ENCODE measurements around the gene SYAP1.

- TF ChIP-seq CTCF (IDR thresholded peaks at IDR 0.05) (no peak), POLR2A (IDR thresholded peaks at IDR 0.05) (no peak)
Observed at GRCh38 chrX:16772460-16772859, 53.0 kb downstream of the SYAP1 start.

All from uterus (tissue), 2 donors.